ENCODE measurements around the gene RAB8A. TPM values are rescaled to one million over a fixed set of nuclear protein-coding genes. Genes with fewer than 3 reads are reported as not detected.
"Not testable (repeated sequence)": the region's sequence is repeated elsewhere in the genome, so short reads cannot be mapped to it uniquely, and the experiment has no call there.

RAB8A gene
- total RNA-seq, 1 donor from 2014 or later = 29.2 TPM

DNA sequence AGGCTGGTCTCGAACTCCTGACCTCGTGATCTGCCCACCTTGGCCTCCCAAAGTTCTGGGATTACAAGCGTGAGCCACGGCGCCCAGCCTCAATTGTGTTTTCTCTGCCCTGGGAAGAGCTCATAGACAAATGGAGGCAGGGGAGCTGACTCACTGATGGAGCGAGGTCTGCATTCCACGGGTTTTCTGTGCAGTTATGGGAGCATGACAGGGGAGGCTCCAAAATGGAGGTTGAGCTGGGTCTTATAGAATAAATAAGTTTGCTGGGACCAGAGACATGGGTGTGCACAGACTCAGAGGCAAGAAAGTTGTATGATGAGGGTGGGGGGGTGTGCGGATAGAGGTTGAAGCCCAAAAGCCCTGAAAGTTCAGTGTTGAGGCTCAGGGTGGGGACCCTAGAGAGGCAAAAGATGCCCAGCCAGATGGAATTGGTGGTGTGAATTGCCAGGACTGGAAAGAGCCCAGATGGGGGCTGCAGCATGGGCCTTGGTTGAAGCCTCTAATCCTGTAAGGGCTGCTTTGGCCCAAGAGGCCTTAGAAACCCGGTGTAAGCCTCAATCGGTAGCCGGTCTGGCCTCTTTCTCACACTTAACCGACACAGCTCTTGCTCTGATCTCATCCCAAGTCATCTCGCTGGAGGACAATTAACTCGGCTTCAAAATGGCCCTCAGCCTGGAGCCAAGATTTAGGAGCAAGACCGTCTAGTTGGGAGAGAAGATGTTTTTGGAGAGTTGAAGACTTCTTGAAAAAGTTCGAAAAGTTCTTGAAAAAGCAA is 33.5 kb upstream of the RAB8A start:
- peak; percentile 46 for DNase-seq (ENCODE audit: low read depth)

DNA sequence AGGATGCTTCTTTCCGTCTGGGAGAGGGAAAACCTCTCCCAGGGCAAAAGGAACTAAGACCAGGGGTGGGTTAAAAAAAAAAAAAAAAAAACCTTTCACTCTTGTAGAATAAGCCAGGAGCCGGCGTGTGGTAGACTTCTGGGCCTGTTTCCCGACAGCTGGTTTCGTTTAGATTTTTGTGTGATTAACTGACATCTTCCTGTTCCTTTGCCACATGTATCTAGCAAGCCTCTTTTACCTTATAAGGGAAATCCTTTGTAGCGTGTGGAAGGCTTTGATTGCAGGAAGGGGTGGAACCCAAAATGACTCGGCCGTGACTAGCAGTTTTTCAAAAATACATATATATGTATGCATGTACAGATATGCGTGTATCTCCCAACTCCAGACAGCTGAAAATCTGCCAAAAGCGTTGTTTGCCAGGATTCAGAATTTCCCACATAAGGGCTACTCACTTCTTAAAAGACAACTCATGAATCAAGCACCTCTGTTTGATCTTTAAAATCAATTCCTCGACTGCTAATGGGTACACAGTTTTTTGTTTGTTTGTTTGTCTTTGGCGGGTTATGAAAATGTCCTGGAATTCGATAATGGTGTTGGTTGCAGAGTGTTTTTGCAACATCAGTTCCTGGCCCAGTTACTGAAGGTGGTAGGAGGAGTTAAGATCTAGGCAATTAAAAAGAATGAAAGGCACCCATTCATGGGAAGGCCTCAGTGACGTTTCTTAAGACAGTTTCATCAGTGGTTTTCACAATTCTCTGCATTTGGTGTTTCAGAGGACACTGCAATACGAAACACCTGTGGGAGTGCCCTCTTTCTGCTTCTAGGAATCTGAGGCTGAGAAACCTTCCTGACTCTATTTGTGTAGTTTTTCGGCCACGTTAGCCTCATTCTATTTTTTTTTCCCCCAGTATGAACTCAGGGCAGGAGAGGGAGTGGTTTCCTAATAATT is 32.7 kb upstream of the RAB8A start:
- peak; percentile 88 for DNase-seq (ENCODE audit: low read depth)

DNA sequence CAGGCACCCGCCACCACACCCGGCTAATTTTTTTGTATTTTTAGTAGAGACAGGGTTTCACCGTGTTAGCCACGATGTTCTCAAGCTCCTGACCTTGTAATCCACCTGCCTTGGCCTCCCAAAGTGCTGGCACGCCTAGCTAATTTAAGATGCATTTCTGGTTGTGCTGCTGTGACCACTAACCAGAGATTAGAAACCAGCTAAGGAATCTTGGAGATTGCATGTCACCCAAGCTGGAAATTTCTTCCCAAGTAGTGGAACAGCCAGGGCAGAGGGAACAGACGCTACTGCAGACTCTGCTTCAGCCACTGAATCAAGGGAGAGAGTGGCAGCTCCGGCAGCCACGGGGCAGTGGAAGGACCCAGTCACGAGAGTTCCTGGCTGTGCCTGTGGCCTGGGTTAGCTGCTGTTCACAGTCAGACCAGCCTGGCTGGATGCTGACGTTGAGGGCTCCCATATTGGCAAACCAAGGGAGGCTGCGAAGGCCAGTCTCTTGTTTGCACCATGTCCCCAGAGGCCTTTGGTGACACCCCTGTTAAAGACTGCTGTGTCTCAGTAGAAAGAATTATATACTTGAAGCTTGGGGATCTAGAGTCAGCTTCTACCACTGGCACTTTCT is 27.5 kb upstream of the RAB8A start:
- peak; percentile 51 for DNase-seq (ENCODE audit: low read depth)

DNA sequence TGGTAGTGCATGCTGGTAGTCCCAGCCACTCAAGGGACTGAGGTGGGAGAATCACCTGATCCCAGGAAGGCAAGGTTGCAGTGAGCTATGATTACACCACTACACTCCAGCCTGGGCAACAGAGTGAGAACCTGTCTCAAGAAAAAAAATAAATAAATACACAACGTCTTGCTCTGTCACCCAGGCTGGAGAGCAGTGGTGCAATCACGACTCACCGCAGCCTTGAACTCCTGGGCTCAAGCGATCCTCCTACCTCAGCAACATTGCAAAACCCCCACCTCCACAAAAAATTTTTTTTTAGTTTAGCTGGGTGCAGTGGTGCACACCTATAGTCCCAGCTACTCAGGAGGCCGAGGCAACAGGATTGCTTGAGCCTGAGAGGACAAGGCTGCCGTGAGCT is 26.6 kb upstream of the RAB8A start:
- no peak for DNase-seq (ENCODE audit: low read depth)

DNA sequence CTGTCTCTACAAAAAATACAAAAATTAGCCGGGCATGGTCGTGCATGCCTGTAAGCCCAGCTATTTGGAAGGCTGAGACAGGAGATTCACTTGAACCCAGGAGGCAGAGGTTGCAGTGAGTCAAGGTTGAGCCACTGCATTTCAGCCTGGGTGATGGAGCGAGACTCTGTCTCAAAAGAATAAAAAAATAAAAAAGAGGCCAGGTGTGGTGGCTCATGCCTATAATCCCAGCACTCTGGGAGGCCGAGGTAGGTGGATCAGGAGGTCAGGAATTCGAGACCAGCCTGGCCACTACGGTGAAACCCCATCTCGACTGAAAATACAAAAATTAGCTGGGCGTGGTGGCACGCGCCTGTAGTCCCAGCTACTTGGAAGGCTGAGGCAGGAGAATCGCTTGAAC is 24.3 kb upstream of the RAB8A start:
- not testable (repeated sequence) for DNase-seq (ENCODE audit: low read depth)

DNA sequence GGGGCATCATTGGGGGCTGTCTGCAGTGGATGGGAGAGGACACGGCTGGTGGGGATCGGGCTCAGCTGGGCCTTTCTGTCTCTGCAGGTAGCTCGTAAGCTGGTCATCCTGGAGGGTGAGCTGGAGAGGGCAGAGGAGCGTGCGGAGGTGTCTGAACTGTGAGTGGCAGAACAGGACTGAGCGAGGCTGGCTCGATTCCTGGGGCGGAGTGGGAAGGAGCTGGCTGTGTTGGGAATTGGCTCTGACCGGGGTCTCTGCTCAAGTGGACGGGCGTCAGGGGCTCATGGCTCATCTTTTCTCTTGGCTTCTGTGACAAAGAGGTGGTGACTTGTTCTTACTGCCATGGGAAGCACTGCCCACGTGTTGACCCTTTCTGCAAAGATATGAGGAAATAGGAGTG is 23.7 kb upstream of the RAB8A start:
- DNase-seq (ENCODE audit: low read depth) = no peak

DNA sequence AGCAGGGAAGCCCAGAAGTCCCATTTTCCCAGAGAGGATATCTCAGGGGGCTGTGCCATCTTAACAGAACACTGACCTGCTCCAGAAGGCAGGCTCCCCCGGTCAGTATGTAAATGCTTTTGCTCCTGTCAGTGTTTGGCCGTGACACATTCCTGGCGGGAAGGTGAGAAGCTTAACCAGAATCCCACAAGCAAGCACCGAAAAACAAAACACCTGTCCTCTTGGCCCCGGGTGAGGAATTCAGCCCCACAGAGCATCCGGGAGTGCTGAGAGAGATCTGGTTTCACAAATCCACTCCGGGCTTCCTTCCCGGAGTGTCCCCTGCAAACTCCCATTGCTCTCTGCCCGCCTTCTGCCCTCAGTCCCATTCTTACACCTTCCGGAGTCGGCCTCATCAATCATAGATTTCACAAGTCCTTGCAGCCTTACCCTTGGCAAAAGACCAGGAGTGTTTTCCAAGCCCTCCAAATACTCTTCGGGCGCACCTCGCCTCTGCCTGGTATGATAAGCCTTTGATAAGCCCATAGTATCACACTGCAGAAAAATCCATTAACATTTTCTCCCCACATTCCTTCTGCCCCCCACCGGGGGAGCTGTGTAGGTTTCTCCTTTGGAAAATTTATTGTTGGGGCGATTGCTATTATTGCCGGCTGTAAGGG is 23.2 kb upstream of the RAB8A start:
- DNase-seq (ENCODE audit: low read depth) = peak; percentile 69

DNA sequence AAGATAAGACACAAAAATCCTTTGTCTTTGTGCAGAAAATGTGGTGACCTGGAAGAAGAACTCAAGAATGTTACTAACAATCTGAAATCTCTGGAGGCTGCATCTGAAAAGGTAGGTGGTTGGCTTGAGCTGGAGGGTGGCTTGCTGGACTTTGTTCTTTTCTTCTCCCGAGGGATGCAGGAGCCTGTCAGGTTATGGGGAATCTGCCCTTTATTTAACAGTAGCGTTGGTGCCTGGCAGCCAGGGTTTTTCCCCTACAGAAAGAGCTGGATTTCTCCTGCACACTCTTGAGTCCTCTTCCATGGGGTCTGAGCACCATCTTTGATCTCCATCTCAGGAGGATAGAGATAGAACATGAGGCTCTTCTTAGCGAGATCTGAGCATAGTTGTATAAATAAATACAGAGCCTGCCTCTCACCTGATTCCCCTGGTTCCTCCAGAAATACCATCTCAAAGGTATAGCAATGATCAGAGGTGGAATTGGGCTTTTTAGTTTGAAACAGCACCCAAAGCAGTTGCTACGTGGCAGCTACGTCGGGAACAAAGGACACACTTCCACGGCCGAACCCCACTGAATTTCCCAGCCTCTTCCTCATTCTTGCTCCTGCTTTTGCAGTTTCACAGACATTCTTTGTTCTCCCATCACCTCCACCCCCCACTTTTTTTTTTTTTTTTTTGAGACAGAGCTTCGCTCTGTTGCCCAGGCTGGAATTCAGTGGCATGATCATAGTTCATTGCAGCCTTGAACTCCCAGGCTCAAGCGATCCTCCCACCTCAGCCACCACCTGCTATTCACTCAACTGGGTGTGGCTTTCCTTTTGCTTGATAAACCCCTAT is 22.5 kb upstream of the RAB8A start:
- DNase-seq (ENCODE audit: low read depth) = no peak

DNA sequence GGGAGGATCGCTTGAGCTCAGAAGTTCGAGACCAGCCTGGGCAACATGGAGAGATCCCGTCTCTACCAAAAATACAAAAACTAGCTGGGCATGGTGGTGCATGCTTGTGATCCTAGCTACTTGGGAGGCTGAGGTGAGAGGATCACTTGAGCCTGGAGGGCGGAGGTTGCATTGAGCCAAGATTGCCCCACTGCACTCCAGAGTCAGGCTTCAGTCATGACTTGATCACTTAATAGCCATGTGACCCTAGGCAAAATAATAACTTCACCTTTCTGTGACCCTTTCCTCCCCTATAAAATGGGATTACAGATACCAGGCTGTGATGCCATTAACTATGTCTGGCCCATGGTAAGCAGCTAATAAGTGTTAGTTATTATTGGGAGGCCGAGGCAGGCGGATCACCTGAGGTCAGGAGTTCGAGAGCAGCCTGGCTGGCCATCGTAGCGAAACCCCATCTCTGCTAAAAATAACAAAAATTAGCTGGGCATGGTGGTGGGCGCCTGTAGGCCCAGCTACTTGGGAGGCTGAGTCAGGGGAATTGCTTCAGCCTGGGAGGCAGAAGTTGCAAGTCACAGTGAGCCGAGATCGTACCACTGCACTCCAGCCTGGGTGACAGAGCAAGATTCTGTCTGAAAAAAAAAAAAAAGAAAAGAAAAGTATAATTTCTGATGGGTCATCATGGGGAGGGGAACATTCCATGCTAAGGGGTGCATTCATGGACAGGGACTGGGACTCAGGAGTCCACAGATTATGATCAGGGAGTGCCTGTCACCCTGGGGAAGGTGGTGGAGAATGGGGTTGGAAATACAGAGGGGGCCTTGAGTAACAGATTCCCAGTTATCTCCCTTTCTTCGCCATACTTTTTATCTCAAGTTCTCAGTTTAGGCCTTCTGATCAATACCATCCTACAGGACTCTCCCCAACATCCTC is 19.9 kb upstream of the RAB8A start:
- DNase-seq (ENCODE audit: low read depth) = no peak

DNA sequence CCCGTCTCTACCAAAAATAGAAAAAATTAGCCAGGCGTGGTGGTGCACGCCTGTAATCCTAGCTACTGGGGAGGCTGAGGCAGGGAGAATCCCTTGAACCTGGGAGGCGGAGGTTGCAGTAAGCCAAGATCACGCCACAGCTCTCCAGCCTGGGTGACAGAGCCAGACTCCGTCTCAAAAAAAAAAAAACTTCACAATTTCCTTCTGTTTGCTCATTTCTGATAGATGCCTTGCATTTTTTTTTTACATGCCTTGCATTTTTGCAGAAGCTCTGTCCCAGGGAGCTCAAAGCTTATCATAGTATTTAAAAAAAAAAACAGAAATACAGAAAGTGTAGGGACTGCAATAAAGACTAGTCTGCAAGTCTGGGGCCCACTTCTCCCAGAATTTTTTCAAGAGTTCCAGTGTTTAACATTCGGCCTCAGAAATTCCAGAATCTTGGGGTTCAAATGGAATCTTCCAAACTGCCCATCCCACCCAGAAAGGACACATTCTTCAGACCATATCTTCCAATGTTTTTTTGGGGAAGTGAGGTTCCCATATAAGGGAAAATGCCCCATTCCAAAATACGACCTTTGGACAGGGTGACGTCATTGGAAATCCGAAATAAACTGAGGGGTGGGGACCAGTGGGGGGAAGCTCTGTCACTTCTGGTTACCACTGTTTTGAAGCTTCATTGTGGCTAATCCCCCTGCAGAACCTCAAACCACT is 17.2 kb upstream of the RAB8A start:
- DNase-seq (ENCODE audit: low read depth) = no peak

DNA sequence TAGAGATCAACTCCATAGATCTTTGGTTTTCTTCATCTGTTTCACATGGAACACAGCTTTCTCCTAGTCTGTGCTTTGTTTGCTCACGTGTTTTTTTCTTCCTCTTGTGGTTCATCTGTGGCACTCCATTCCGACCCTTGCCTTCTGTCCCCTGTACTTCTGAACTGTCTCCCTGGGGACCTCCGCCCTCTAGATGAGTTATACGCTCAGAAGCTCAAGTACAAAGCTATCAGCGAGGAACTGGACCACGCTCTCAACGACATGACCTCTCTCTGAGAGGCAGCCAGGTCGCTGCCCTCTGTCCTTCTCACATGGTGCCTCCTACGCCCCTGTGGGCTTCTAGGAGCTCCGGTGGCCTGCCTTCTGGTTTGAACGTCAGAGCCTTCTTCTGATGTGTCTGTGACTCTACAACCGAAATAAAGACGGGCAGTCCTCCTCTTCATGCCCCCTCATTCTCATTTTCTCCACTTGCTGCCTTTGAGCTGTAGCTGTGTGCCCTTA is 16.6 kb upstream of the RAB8A start:
- no peak for DNase-seq (ENCODE audit: low read depth)

DNA sequence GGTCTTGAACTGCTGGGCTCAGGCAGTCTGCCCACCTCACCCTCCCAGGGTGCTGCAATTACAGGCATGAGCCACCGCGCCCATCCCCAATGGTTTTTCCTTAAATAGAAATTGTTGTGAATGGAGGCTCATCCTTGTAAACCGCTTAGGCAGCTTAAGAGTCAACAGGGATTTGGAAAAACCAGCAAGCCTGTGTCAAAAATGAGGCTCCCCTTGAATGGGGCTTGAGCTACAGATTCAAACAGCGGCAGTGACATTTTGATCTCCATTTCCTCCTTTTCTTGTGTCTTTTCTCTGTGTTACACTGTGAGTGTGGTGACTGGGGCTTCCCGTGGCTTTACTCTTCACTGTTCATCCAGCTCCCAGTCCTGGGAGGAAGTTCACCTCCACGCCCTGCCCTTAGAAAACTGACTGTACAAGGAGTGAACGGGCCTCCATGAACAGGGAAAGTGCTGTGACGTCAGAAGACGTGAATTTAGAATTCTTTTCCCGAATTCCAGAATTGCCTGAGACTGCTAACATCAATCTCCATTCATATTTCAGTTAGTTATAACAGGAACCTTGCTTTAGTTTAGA is 15.3 kb upstream of the RAB8A start:
- peak; percentile 30 for DNase-seq (ENCODE audit: low read depth)

DNA sequence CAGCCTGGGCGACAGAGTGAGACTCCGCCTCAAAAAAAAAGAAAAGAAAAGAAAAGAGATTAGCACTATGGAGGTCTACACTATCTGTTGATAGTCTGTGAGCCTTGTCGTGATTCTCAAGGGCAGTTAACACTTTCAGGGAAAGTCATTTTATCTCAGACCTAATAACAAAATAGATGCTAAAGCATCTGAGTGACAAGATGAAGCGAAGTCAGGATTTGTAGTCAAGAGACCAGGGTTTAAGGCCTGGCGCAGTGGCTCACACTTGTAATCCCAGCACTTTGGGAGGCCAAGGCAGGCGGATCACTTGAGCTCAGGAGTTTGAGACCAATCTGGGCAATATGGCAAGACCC is 13.3 kb upstream of the RAB8A start:
- DNase-seq (ENCODE audit: low read depth) = no peak

DNA sequence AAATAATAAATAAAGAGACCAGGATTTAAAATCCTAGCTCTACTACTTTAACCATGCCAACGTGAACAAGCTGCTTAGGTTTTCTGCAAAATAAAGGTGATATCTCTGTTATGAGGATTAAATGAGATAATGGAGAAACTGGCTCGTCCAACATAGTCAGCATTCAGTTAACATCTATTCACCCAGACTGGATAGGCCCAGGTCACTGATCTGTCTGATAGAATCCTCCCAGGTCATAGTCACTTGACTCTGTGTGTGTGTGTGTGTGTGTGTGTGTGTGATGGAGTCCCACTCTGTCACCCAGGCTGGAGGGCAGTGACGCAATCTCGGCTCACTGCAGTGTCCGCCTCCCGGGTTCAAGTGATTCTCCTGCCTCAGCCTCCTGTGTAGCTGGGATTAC is 12.9 kb upstream of the RAB8A start:
- DNase-seq (ENCODE audit: low read depth) = no peak

DNA sequence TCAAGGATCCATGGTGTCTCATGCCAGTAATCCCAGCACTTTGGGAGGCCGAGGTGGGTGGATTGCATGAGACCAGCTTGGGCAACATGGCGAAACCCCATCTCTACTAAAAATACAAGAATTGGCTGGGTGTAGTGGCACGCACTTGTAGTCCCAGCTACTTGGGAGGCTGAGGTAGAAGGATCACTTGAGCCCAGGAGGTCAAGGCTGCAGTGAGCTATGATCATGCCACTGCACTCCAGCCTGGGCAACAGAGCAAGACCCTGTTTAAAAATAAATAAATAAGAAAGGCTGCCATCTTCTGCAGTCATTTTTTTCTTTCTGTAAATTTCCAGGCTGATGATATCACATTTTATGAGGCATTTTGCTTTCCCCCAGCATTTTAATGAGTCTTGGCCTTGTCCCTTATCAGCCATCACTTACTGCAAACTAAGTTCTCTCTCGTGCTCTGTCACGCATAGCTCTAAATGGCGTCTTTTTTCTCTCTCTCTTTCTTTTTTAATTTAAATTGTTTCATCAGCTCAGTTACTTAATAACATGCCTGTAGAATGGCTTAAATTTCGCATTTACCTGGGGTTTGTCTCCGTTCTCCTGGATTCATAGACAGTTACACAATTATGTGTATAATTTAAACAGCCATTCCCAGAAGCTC is 12.2 kb upstream of the RAB8A start:
- DNase-seq (ENCODE audit: low read depth) = not testable (repeated sequence)

DNA sequence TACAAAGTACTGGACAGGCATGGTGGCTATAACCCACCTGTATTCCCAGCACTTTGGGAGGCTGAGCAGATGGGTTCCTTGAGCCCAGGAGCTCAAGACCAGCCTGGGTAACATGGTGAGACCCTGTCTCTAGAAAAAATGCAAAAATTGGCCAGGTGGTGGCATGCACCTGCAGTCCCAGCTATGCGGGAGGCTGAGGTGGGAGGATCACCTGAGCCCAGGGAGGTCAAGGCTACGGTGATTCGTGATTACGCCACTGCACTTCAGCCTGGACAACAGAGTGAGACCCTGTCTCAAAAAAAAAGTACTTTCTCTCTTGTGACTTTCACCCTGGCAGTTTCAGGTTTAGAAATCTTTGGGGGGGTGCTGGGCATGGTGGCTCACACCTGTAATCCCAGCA is 11.2 kb upstream of the RAB8A start:
- DNase-seq (ENCODE audit: low read depth) = no peak

DNA sequence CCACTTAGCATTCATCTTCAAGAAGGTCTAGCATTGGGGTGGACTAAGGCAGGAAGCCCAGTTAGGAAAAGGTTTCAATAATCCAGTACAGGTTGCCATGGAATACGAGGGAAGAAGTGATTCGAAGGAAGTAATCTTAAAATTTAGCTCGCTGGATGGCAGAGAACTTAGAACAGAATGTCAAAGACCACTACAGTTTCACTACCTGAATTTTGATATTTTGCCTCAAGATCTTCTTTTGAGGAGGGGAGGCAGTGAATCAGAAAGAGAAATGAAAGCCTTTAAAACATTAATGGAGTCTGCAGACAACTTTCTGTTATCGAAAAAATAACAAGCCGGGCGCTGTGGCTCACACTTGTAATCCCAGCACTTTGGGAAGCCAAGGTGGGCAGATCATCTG is 7.0 kb upstream of the RAB8A start:
- DNase-seq (ENCODE audit: low read depth) = no peak

DNA sequence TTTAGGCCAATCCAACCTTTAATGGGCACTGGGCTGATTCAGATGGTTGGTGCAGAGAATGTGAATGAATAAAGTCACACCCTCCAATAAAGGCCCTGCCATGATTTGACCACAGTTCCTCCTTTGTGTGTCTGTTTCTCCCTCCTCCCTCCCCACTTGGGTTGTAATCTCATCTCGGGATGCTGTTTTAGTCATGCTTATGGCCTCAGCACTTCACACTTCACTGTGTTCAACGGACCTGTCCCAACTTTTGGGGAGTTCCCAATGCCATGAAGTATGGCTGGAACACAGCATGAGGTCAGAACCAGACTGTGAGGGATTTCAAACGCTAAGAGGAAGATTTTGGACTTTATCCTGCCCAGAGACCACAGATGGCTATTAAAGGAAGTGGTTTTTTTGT is 5.6 kb upstream of the RAB8A start:
- no peak for DNase-seq (ENCODE audit: low read depth)
